K562 (cell line): Measurements from ENCODE around the gene RERE. TPM values are rescaled to one million over a fixed set of nuclear protein-coding genes. Genes with fewer than 3 reads are reported as not detected.

Source experiments
- ATAC-seq: fragments of 200-7000 bp; cut with Tn5 transposase; 3 replicates; pipeline ENCODE4 v1.9.1; 2020; ENCODE audit warnings: moderate library complexity
- BruUV-seq: library from RNA; stranded (reverse); fragments of 400-500 nt; replicated peaks from 2 replicates; lab custom pipeline; 2021; lab: Mats Ljungman, UMichigan
- CTCF ChIA-PET: fragments of 300-600 bp; formaldehyde crosslinking; extraction: SDS; loops from one replicate; lab custom pipeline; 2021; ENCODE audit warnings: low intra/inter-chr PET ratio; lab: Yijun Ruan, JAX
- POLR2A ChIA-PET: fragments of 300-600, 350-650 bp; sonication (Branson Sonifier 250); formaldehyde crosslinking; extraction: SDS; loops from one replicate; lab custom pipeline; 2021; ENCODE audit warnings: antibody characterized with exemption, inconsistent platforms; lab: Yijun Ruan, JAX
- DNase-seq, 4 experiments: peaks; one replicate each; pipeline versions ENCODE4 v3.0.0 to v3.0.0-alpha.2; 2011 to 2018; ENCODE audit warnings: low spot score in 3 of 4, mixed read lengths in 3 of 4; ENCODE audit errors: extremely low read depth in 1 of 4
- FAIRE-seq: peaks from 2 replicates; lab custom pipeline; 2011; peaks lifted over from hg19 to GRCh38; lab: Jason Lieb, UNC
- H2AFZ ChIP-seq: 2 replicates; pipeline ENCODE4 v1.6.0; 2011; ENCODE audit warnings: low read depth, low read length, control low read depth, inconsistent platforms
- H3K27ac ChIP-seq: fragments of 200-600 bp; 3 replicates; pipeline ENCODE4 v1.8.0; 2011; ENCODE audit warnings: low read depth, mild to moderate bottlenecking, control low read depth, inconsistent platforms, low read length, moderate library complexity, mixed read lengths; ENCODE audit errors: extremely low read depth
- H3K27me3 ChIP-seq, 2 experiments: fragments of 300-600 bp in 1 of 2; 2 replicates in 1 of 2; 3 replicates in 1 of 2; pipeline versions ENCODE4 v1.6.0 to v1.8.0; 2011; ENCODE audit warnings: inconsistent platforms in 2 of 2, low read length in 2 of 2, mild to moderate bottlenecking in 1 of 2, mixed read lengths in 1 of 2, moderate library complexity in 1 of 2; ENCODE audit not compliant: control insufficient read depth in 2 of 2, insufficient read depth in 2 of 2
- H3K36me3 ChIP-seq: fragments of 300-600 bp; 3 replicates; pipeline ENCODE4 v1.8.0; 2011; ENCODE audit warnings: mild to moderate bottlenecking, low read length, inconsistent platforms; ENCODE audit not compliant: control insufficient read depth, insufficient read depth
- H3K4me1 ChIP-seq, 2 experiments: fragments of 200-600 bp in 1 of 2; replicated peaks in 1 of 2; 2 replicates in 1 of 2; 3 replicates in 1 of 2; pipeline versions ENCODE4 v1.5.1 to v1.8.0; 2011; ENCODE audit warnings: inconsistent platforms in 2 of 2, low read length in 2 of 2, mild to moderate bottlenecking in 1 of 2, mixed read lengths in 1 of 2, moderate library complexity in 1 of 2; ENCODE audit not compliant: control insufficient read depth in 2 of 2, insufficient read depth in 2 of 2
- H3K4me2 ChIP-seq: 2 replicates; pipeline ENCODE4 v1.6.1; 2011; ENCODE audit warnings: low read length, control low read depth, inconsistent platforms, mixed read lengths; ENCODE audit not compliant: insufficient read depth
- H3K4me3 ChIP-seq: fragments of 200-600 bp; sonication (generic), shearing (Covaris generic); 2 replicates; pipeline ENCODE4 v1.5.1; 2016; ENCODE audit warnings: control low read depth, inconsistent platforms
- H3K79me2 ChIP-seq: fragments of 200-600 bp; 3 replicates; pipeline ENCODE4 v1.8.0; 2011; ENCODE audit warnings: low read length, inconsistent platforms; ENCODE audit not compliant: control insufficient read depth, insufficient read depth
- H3K9ac ChIP-seq, 2 experiments: 2 replicates each; pipeline versions ENCODE4 v1.6.0 to v1.6.1; 2011; ENCODE audit warnings: low read depth in 2 of 2, low read length in 2 of 2, control low read depth in 1 of 2, inconsistent platforms in 1 of 2, mild to moderate bottlenecking in 1 of 2, mixed read lengths in 1 of 2; ENCODE audit not compliant: insufficient read depth in 1 of 2
- H3K9me1 ChIP-seq: one replicate; pipeline ENCODE4 v1.6.0; 2011; ENCODE audit warnings: inconsistent platforms, mild to moderate bottlenecking, low read length, moderate library complexity; ENCODE audit not compliant: control insufficient read depth, insufficient read depth
- H3K9me3 ChIP-seq: replicated peaks from 2 replicates; pipeline ENCODE4 v1.5.1; 2011; ENCODE audit warnings: low read depth, low read length, inconsistent platforms; ENCODE audit not compliant: control insufficient read depth, insufficient read depth
- H4K20me1 ChIP-seq: replicated peaks from 2 replicates; pipeline ENCODE4 v1.6.1; 2011; ENCODE audit warnings: low read length, inconsistent platforms, mixed read lengths; ENCODE audit not compliant: control insufficient read depth, insufficient read depth
- CTCF ChIP-seq, 3 experiments: IDR thresholded peaks in 2 of 3; conservative IDR thresholded peaks in 1 of 3; 2 replicates each; pipeline ENCODE4 v1.5.1; 2011 to 2012; ENCODE audit warnings: low read length in 3 of 3, mild to moderate bottlenecking in 3 of 3, control low read depth in 2 of 3, improper control_type of control experiment in 1 of 3, inconsistent platforms in 1 of 3, low read depth in 1 of 3, mixed read lengths in 1 of 3, moderate library complexity in 1 of 3; ENCODE audit not compliant: insufficient read depth in 2 of 3
- CTCFL ChIP-seq: IDR thresholded peaks from 2 replicates; pipeline ENCODE4 v1.6.1; 2011; ENCODE audit warnings: borderline replicate concordance, low read depth, mild to moderate bottlenecking, moderate library complexity, low read length; ENCODE audit not compliant: insufficient read depth, poor library complexity, severe bottlenecking
- KLF13 ChIP-seq: fragments of 450-650 bp; IDR thresholded peaks from 2 replicates; pipeline ENCODE4 v1.6.1; 2016; ENCODE audit warnings: missing genetic modification characterization, low read depth, mild to moderate bottlenecking, missing compliant biosample characterization, moderate library complexity, borderline replicate concordance
- MIER1 ChIP-seq: fragments of 450-650 bp; IDR thresholded peaks from 2 replicates; pipeline ENCODE4 v1.6.1; 2016; ENCODE audit warnings: antibody characterized with exemption, mild to moderate bottlenecking, low read depth
- RAD21 ChIP-seq, 2 experiments: fragments of 250-450 bp in 1 of 2; fragments of 450-650 bp in 1 of 2; sonication (Bioruptor Pico) in 1 of 2; formaldehyde crosslinking in 1 of 2; IDR thresholded peaks in 1 of 2; conservative IDR thresholded peaks in 1 of 2; 2 replicates each; pipeline versions ENCODE4 v1.4.0 to v1.8.0; 2020 to 2022; ENCODE audit warnings: mild to moderate bottlenecking in 2 of 2, moderate library complexity in 1 of 2
- REST ChIP-seq, 2 experiments: fragments of 450-650 bp; formaldehyde crosslinking in 1 of 2; IDR thresholded peaks; 2 replicates each; pipeline versions ENCODE4 v1.4.0 to v1.6.1; 2014 to 2020; ENCODE audit warnings: mild to moderate bottlenecking in 2 of 2, borderline replicate concordance in 1 of 2, low read depth in 1 of 2
- WGBS: fragments of 100-300 bp; shearing (Covaris generic); methylation state at CpG from one replicate; pipeline ENCODE4 v1.1.6; 2016; ENCODE audit warnings: low coverage, mixed read lengths; ENCODE audit not compliant: insufficient coverage; ENCODE audit errors: missing lambda C conversion rate; 5-methylcytosine and 5-hydroxymethylcytosine counted together
- in situ Hi-C: fragments of 300-500 bp; cut with MboI; formaldehyde crosslinking; loops from 4 replicates; pipeline ENCODE4 v1.15.0; 2018; ENCODE audit warnings: inconsistent platforms, mixed read lengths
- intact Hi-C: fragments of 100-400 bp; cut with micrococcal nuclease; formaldehyde crosslinking; loops from 2 replicates; pipeline ENCODE4 v1.14.2; 2022
- polyA plus RNA-seq, 8 experiments: library from polyadenylated mRNA; depleted of rRNA in 4 of 8; stranded (reverse) in 5 of 8; unstranded in 3 of 8; fragments of >200 nt; fragmentation: Nextera tagmentation in 2 of 8; fragmentation: Illumina TruSeq in 1 of 8; extraction: Ambion mirVana in 2 of 8; extraction: Trizol in 1 of 8; gene quantifications; 2 replicates each; pipeline versions ENCODE4 v1.2.1 to v1.2.3, GENCODE V29; 2011 to 2014; ENCODE audit warnings: inconsistent platforms in 1 of 8, missing spikeins in 1 of 8
- total RNA-seq, 7 experiments: library from RNA; depleted of rRNA in 6 of 7; stranded (reverse); fragments of >200 nt in 6 of 7; fragmentation: Illumina TruSeq in 2 of 7; extraction: Trizol in 2 of 7; gene quantifications; 2 replicates each; pipeline versions ENCODE4 v1.2.1 to v1.2.3, GENCODE V29; 2011 to 2021; ENCODE audit warnings: low replicate concordance in 1 of 7

Gene RERE
- total and polyA plus RNA-seq, 9 of the 15 experiments (the other 6 are each of a cell fraction or from before 2014, with no cell fraction given): 3.0 to 51.5 (median 13.4) TPM

GRCh38 chr1:8443558-8444194 is 373.8 kb downstream of the RERE start:
- intact Hi-C loops: loop anchor here (10.0 kb wide), 1 partner anchor 69 kb away; no protein-coding TSS in a partner anchor
- peaks cover 0 to 9% of the 10 kb centered on the region in 2 experiments; a peak in 4 of 5 replicates for H3K4me1 ChIP-seq
- no peaks in the 10 kb centered on the region; the same call in 1 of the 2 replicates for H3K9me3 ChIP-seq
- H3K36me3 ChIP-seq: peaks cover 6% of the 10 kb centered on the region; the same call in 1 of the 3 replicates
- H3K79me2 ChIP-seq: no peaks in the 10 kb centered on the region
- BruUV-seq: no TSS peak
- ChIA-PET POLR2A (interaction anchor here (0.5 to 1.0 kb wide), 3 partner anchors 11 to 113 kb away, joined by 3 to 4 read pairs (median 4); no protein-coding TSS in a partner anchor), CTCF (no interaction called here)
- 0 out of 2 replicates have a peak, but pooled peaks cover 8% of the 10 kb centered on the region for H4K20me1 ChIP-seq
- ATAC-seq: peak; percentile 51
- FAIRE-seq: no peak
- 81% methylated on average over 1 of the region's 1 CpG for WGBS
- no peak overlapping the region for H3K9ac ChIP-seq
- no peaks in the 10 kb centered on the region for H3K9me1 ChIP-seq
- in situ Hi-C loops: no loop called here
- no peak overlapping the region for H2AFZ ChIP-seq
- DNase-seq: no peak
- H3K4me3 ChIP-seq: no peak overlapping the region
- H3K27me3 ChIP-seq: no peaks in the 10 kb centered on the region
- no peak overlapping the region for H3K27ac ChIP-seq
- H3K4me2 ChIP-seq: no peak overlapping the region
- peak; percentile 11; the same call in 1 of the 2 replicates for TF ChIP-seq REST (IDR thresholded peaks at IDR 0.05; ENCODE audit: borderline replicate concordance)
- TF ChIP-seq REST (CRISPR knock-in tag; IDR thresholded peaks at IDR 0.05; ENCODE audit: low read depth): no peak
- TF ChIP-seq KLF13: no peak
- TF ChIP-seq CTCFL: peak; percentile 36
- TF ChIP-seq RAD21 (CRISPR knock-in tag; conservative IDR thresholded peaks at IDR 0.05 in 1 of 2, IDR thresholded peaks at IDR 0.05 in 1 of 2): peak in 1 of 2 experiments; percentile 37; a peak in 2 of 4 replicates
- no peak for TF ChIP-seq MIER1
- peak; percentile 1 to 40 (median 16); a peak in 3 of 6 replicates for TF ChIP-seq CTCF (IDR thresholded peaks at IDR 0.05 in 2 of 3, conservative IDR thresholded peaks at IDR 0.05 in 1 of 3; ENCODE audit: insufficient read depth in 2 of 3, low read depth in 1 of 3, low read length in 3 of 3)
